Tibial artery (tissue), 4 donors: ENCODE measurements around the gene CEACAM5.

Experiments used
- DNase-seq, 2 donors: peaks; one replicate each; pipeline ENCODE4 v3.0.0-alpha.2; 2019
- H3K27ac ChIP-seq, 2 donors: fragments of 200-600 bp; sonication (generic) in 1 of 2; 1 replicate in 1 of 2; 2 replicates in 1 of 2; pipeline ENCODE4 v1.5.1; 2018 to 2019; ENCODE audit warnings: mild to moderate bottlenecking in 1 of 2
- H3K27me3 ChIP-seq, 2 donors: fragments of 200-600 bp; sonication (generic) in 1 of 2; one replicate each; pipeline versions ENCODE4 v1.5.1 to v1.6.0; 2016 to 2019
- H3K36me3 ChIP-seq, 3 donors: fragments of 200-600 bp; sonication (generic) in 2 of 3; one replicate each; pipeline ENCODE4 v1.5.1; 2016 to 2019; ENCODE audit warnings: mild to moderate bottlenecking in 2 of 3
- H3K4me1 ChIP-seq, 4 donors: fragments of 200-600 bp; sonication (generic) in 2 of 4; 1 replicate in 3 of 4; 2 replicates in 1 of 4; pipeline ENCODE4 v1.5.1; 2016 to 2019
- H3K4me3 ChIP-seq, 2 donors: fragments of 200-600 bp; sonication (generic) in 1 of 2; 1 replicate in 1 of 2; 2 replicates in 1 of 2; pipeline ENCODE4 v1.5.1; 2018 to 2019; ENCODE audit warnings: mild to moderate bottlenecking in 2 of 2
- H3K9me3 ChIP-seq, 3 donors: fragments of 200-600 bp; sonication (generic) in 1 of 3; one replicate each; pipeline ENCODE4 v1.5.1; 2016 to 2019
- intact Hi-C: fragments of 100-400 bp; cut with DNase I; formaldehyde crosslinking; loops from one replicate; pipeline ENCODE4 v1.15.0; 2023; ENCODE audit warnings: low total_unique reads
- TF ChIP-seq, protein P1 (sequence below), 2 experiments: fragments of 200-600 bp in 1 of 2; fragments of 450-650 bp in 1 of 2; IDR thresholded peaks; one replicate each; pipeline ENCODE4 v1.5.1; 2017 to 2019; ENCODE audit warnings: antibody characterized with exemption in 2 of 2, mild to moderate bottlenecking in 1 of 2, moderate library complexity in 1 of 2

The CEACAM5 gene

DNA sequence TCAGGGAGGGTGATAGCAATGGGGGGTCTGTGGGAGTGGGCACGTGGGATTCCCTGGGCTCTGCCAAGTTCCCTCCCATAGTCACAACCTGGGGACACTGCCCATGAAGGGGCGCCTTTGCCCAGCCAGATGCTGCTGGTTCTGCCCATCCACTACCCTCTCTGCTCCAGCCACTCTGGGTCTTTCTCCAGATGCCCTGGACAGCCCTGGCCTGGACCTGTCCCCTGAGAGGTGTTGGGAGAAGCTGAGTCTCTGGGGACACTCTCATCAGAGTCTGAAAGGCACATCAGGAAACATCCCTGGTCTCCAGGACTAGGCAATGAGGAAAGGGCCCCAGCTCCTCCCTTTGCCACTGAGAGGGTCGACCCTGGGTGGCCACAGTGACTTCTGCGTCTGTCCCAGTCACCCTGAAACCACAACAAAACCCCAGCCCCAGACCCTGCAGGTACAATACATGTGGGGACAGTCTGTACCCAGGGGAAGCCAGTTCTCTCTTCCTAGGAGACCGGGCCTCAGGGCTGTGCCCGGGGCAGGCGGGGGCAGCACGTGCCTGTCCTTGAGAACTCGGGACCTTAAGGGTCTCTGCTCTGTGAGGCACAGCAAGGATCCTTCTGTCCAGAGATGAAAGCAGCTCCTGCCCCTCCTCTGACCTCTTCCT lies 11.1 kb upstream of the CEACAM5 start:
- TF ChIP-seq, protein P1, sequence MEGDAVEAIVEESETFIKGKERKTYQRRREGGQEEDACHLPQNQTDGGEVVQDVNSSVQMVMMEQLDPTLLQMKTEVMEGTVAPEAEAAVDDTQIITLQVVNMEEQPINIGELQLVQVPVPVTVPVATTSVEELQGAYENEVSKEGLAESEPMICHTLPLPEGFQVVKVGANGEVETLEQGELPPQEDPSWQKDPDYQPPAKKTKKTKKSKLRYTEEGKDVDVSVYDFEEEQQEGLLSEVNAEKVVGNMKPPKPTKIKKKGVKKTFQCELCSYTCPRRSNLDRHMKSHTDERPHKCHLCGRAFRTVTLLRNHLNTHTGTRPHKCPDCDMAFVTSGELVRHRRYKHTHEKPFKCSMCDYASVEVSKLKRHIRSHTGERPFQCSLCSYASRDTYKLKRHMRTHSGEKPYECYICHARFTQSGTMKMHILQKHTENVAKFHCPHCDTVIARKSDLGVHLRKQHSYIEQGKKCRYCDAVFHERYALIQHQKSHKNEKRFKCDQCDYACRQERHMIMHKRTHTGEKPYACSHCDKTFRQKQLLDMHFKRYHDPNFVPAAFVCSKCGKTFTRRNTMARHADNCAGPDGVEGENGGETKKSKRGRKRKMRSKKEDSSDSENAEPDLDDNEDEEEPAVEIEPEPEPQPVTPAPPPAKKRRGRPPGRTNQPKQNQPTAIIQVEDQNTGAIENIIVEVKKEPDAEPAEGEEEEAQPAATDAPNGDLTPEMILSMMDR (IDR thresholded peaks at IDR 0.05) = no peak
- intact Hi-C loops = no loop called here
- Histone ChIP-seq H3K36me3 (no peaks in the 10 kb centered on the region), H3K27me3 (peaks cover 0 to 2% of the 10 kb centered on the region in 2 donors), H3K9me3 (peaks cover 0 to 12% (median 9%) of the 10 kb centered on the region in 3 donors), H3K4me1 (no peaks in the 10 kb centered on the region), H3K27ac (no peak overlapping the region), H3K4me3 (no peak overlapping the region)
- DNase-seq = peak in 1 of 2 donors; percentile 47

DNA sequence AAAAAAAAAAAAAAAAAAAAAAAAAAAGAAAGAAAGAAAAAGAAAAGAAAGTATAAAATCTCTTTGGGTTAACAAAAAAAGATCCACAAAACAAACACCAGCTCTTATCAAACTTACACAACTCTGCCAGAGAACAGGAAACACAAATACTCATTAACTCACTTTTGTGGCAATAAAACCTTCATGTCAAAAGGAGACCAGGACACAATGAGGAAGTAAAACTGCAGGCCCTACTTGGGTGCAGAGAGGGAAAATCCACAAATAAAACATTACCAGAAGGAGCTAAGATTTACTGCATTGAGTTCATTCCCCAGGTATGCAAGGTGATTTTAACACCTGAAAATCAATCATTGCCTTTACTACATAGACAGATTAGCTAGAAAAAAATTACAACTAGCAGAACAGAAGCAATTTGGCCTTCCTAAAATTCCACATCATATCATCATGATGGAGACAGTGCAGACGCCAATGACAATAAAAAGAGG lies 9.6 kb upstream of the CEACAM5 start:
- Histone ChIP-seq H3K36me3 (no peaks in the 10 kb centered on the region), H3K27ac (no peak overlapping the region), H3K4me1 (no peaks in the 10 kb centered on the region), H3K9me3 (peaks cover 0 to under 1% (median 0%) of the 10 kb centered on the region in 3 donors), H3K27me3 (peaks cover 0 to 2% of the 10 kb centered on the region in 2 donors), H3K4me3 (no peak overlapping the region)
- TF ChIP-seq, protein P1 (IDR thresholded peaks at IDR 0.05) = no peak
- intact Hi-C loops = no loop called here
- DNase-seq = no peak

DNA sequence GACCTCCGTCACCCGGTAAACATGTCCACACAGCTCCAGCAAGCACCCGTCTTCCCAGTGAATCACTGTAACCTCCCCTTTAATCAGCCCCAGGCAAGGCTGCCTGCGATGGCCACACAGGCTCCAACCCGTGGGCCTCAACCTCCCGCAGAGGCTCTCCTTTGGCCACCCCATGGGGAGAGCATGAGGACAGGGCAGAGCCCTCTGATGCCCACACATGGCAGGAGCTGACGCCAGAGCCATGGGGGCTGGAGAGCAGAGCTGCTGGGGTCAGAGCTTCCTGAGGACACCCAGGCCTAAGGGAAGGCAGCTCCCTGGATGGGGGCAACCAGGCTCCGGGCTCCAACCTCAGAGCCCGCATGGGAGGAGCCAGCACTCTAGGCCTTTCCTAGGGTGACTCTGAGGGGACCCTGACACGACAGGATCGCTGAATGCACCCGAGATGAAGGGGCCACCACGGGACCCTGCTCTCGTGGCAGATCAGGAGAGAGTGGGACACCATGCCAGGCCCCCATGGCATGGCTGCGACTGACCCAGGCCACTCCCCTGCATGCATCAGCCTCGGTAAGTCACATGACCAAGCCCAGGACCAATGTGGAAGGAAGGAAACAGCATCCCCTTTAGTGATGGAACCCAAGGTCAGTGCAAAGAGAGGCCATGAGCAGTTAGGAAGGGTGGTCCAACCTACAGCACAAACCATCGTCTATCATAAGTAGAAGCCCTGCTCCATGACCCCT lies 9.0 kb upstream of the CEACAM5 start:
- TF ChIP-seq, protein P1 (IDR thresholded peaks at IDR 0.05) = no peak

DNA sequence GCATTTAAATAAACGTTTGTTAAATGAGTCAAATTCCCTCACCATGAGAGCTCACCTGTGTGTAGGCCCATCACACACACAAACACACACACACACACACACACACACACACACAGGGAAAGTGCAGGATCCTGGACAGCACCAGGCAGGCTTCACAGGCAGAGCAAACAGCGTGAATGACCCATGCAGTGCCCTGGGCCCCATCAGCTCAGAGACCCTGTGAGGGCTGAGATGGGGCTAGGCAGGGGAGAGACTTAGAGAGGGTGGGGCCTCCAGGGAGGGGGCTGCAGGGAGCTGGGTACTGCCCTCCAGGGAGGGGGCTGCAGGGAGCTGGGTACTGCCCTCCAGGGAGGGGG lies 8.5 kb upstream of the CEACAM5 start:
- Histone ChIP-seq H3K4me1 (no peaks in the 10 kb centered on the region), H3K27ac (no peak overlapping the region), H3K27me3 (peaks cover 0 to 5% of the 10 kb centered on the region in 2 donors), H3K36me3 (no peaks in the 10 kb centered on the region), H3K4me3 (no peak overlapping the region), H3K9me3 (no peaks in the 10 kb centered on the region)
- TF ChIP-seq, protein P1 (IDR thresholded peaks at IDR 0.05) = no peak
- intact Hi-C loops = no loop called here
- no peak for DNase-seq

More for the DNA sequence above, 9.0 kb upstream of the CEACAM5 start:
- Histone ChIP-seq H3K9me3 (no peaks in the 10 kb centered on the region), H3K4me3 (no peak overlapping the region), H3K27me3 (peaks cover 0 to 5% of the 10 kb centered on the region in 2 donors), H3K27ac (no peak overlapping the region), H3K4me1 (no peaks in the 10 kb centered on the region), H3K36me3 (no peaks in the 10 kb centered on the region)
- peak in 1 of 2 donors; percentile 49 for DNase-seq
- intact Hi-C loops = no loop called here

DNA sequence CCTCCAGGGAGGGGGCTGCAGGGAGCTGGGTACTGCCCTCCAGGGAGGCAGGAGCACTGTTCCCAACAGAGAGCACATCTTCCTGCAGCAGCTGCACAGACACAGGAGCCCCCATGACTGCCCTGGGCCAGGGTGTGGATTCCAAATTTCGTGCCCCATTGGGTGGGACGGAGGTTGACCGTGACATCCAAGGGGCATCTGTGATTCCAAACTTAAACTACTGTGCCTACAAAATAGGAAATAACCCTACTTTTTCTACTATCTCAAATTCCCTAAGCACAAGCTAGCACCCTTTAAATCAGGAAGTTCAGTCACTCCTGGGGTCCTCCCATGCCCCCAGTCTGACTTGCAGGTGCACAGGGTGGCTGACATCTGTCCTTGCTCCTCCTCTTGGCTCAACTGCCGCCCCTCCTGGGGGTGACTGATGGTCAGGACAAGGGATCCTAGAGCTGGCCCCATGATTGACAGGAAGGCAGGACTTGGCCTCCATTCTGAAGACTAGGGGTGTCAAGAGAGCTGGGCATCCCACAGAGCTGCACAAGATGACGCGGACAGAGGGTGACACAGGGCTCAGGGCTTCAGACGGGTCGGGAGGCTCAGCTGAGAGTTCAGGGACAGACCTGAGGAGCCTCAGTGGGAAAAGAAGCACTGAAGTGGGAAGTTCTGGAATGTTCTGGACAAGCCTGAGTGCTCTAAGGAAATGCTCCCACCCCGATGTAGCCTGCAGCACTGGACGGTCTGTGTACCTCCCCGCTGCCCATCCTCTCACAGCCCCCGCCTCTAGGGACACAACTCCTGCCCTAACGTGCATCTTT lies 7.8 kb upstream of the CEACAM5 start:
- peak in 1 of 2 donors; percentile 44 for DNase-seq
- TF ChIP-seq, protein P1 (IDR thresholded peaks at IDR 0.05) = no peak
- no peaks in the 10 kb centered on the region for H3K9me3 ChIP-seq
- no peak overlapping the region for H3K27ac ChIP-seq
- peaks cover 0 to 6% of the 10 kb centered on the region in 2 donors for H3K27me3 ChIP-seq
- intact Hi-C loops = no loop called here
- H3K36me3 ChIP-seq = no peaks in the 10 kb centered on the region
- H3K4me1 ChIP-seq = no peaks in the 10 kb centered on the region
- H3K4me3 ChIP-seq = no peak overlapping the region
